ENCODE results near the gene CDHR4. TPM values are rescaled to one million over a fixed set of nuclear protein-coding genes. Genes with fewer than 3 reads are reported as not detected.

Gene CDHR4
- total and polyA plus RNA-seq, 9 of the 15 experiments (the other 6 are each of a cell fraction or from before 2014, with no cell fraction given), result 0.21 TPM; not detected in 8

- TF ChIP-seq ZBTB40 (IDR thresholded peaks at IDR 0.05), result peak; percentile 69
- TF ChIP-seq ZBTB40 (CRISPR knock-in tag; IDR thresholded peaks at IDR 0.05), result no peak
- TF ChIP-seq, protein P1, sequence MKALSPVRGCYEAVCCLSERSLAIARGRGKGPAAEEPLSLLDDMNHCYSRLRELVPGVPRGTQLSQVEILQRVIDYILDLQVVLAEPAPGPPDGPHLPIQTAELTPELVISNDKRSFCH (CRISPR knock-in tag; IDR thresholded peaks at IDR 0.05), result no peak
- TF ChIP-seq, protein P1 (tag; IDR thresholded peaks at IDR 0.05), result peak; percentile 75
- TF ChIP-seq SREBF1 (IDR thresholded peaks at IDR 0.05; ENCODE audit: borderline replicate concordance, low read depth, low read length), result no peak
- peak; percentile 96 for TF ChIP-seq RFX1 (IDR thresholded peaks at IDR 0.05)
- TF ChIP-seq ZNF76 (CRISPR knock-in tag; IDR thresholded peaks at IDR 0.05; ENCODE audit: borderline replicate concordance), result 0 out of 2 replicates have a peak, but pooled peaks have one; percentile 41
- TF ChIP-seq MXI1 (IDR thresholded peaks at IDR 0.05; ENCODE audit: low read depth, low read length), result peak; percentile 84
- no peak for TF ChIP-seq EWSR1 (IDR thresholded peaks at IDR 0.05; ENCODE audit: borderline replicate concordance, low read depth, partially characterized antibody)
- TF ChIP-seq STAT5B (CRISPR knock-in tag; IDR thresholded peaks at IDR 0.05), result no peak
- TF ChIP-seq C11orf30 (IDR thresholded peaks at IDR 0.05; ENCODE audit: low read depth), result no peak
- no peak for TF ChIP-seq HOXB6 (CRISPR knock-in tag; IDR thresholded peaks at IDR 0.05; ENCODE audit: borderline replicate concordance)
- peak; percentile 91 to 94 for TF ChIP-seq E2F6 (IDR thresholded peaks at IDR 0.05; ENCODE audit: borderline replicate concordance in 1 of 2, extremely low read depth in 1 of 2, insufficient read depth in 1 of 2, insufficient read length in 1 of 2, low read depth in 1 of 2, low read length in 1 of 2, poor library complexity in 1 of 2, severe bottlenecking in 1 of 2)
- TF ChIP-seq ZBTB1 (CRISPR knock-in tag; IDR thresholded peaks at IDR 0.05; ENCODE audit: borderline replicate concordance, low read depth), result no peak
- no peak for TF ChIP-seq ZNF785 (CRISPR knock-in tag; IDR thresholded peaks at IDR 0.05)
- TF ChIP-seq SAP30 (IDR thresholded peaks at IDR 0.05; ENCODE audit: borderline replicate concordance, insufficient read depth, low read depth, low read length, poor library complexity, severe bottlenecking), result peak; percentile 9
Measured at GRCh38 chr3:49786357-49787181, 13.1 kb downstream of the CDHR4 start, which contains the start of gene IP6K1 (continued).
